Measurements from ENCODE around the gene REV3L. TPM values are rescaled to one million over a fixed set of nuclear protein-coding genes. Genes with fewer than 3 reads are reported as not detected.

REV3L gene, protein sequence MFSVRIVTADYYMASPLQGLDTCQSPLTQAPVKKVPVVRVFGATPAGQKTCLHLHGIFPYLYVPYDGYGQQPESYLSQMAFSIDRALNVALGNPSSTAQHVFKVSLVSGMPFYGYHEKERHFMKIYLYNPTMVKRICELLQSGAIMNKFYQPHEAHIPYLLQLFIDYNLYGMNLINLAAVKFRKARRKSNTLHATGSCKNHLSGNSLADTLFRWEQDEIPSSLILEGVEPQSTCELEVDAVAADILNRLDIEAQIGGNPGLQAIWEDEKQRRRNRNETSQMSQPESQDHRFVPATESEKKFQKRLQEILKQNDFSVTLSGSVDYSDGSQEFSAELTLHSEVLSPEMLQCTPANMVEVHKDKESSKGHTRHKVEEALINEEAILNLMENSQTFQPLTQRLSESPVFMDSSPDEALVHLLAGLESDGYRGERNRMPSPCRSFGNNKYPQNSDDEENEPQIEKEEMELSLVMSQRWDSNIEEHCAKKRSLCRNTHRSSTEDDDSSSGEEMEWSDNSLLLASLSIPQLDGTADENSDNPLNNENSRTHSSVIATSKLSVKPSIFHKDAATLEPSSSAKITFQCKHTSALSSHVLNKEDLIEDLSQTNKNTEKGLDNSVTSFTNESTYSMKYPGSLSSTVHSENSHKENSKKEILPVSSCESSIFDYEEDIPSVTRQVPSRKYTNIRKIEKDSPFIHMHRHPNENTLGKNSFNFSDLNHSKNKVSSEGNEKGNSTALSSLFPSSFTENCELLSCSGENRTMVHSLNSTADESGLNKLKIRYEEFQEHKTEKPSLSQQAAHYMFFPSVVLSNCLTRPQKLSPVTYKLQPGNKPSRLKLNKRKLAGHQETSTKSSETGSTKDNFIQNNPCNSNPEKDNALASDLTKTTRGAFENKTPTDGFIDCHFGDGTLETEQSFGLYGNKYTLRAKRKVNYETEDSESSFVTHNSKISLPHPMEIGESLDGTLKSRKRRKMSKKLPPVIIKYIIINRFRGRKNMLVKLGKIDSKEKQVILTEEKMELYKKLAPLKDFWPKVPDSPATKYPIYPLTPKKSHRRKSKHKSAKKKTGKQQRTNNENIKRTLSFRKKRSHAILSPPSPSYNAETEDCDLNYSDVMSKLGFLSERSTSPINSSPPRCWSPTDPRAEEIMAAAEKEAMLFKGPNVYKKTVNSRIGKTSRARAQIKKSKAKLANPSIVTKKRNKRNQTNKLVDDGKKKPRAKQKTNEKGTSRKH (N-terminal part only)
- 7.3 and 8.6 TPM in 2 replicates for polyA plus RNA-seq (2012; rRNA removed)
- 8.9 and 9.8 TPM in 2 replicates for polyA plus RNA-seq (2012; cell fraction: cytosol; rRNA removed)
- 7.5 and 16.7 TPM in 2 replicates for polyA plus RNA-seq (2012; cell fraction: nucleus; rRNA removed)

DNA sequence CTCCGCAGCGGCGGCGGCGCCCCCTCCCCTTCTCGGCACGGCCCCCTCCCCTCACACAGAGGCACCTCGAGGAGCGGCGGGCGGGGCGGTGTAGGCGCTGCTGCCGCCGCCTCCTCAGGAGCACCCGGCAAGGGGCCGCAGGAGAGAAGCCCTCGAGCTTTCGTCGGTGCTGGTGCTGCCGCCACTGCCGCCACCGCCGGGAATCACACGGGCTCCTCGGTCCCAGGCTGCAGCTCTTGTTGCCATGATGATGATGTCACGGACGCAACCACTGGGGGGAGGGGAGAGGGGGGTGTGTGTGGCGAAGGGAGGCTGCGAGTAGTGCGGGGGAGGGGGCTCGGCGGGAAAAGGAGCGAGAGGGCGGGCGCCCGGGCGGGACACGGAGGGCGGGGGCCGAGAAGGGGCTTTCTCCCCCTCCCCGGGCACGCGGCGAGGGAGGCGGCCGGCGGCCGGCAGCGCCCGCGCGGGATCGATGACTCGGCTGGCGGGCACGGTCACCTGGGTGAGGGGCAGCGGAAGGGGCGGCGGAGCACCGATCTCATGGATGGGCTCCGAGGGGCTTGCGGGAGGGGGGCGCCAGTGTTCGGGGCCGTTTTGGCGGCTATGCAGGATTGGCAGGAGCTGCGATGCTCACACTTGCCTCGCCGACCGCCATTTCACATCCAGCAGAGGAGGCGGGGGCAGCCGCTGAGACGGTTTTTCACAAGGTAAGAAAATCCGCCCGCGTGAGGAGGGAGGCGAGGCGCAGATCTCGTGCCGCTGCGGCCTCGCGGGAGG lies at the start of gene REV3L:
Gene REV3L, minus strand, starts transcription at position 260 of the 777 bp plus-strand sequence. CDS start 330 bp downstream, outside the sequence.
- peak within 1 kb of the TSS; percentile 72 for H2AFZ ChIP-seq (ENCODE audit: low read depth)
- 0% methylated on average over 26 of the region's 84 CpGs for WGBS (ENCODE audit: low lambda C conversion rate)
- TF ChIP-seq, protein P1, sequence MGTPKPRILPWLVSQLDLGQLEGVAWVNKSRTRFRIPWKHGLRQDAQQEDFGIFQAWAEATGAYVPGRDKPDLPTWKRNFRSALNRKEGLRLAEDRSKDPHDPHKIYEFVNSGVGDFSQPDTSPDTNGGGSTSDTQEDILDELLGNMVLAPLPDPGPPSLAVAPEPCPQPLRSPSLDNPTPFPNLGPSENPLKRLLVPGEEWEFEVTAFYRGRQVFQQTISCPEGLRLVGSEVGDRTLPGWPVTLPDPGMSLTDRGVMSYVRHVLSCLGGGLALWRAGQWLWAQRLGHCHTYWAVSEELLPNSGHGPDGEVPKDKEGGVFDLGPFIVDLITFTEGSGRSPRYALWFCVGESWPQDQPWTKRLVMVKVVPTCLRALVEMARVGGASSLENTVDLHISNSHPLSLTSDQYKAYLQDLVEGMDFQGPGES (IDR thresholded peaks at IDR 0.05; ENCODE audit: low read depth, low read length), result no peak
- TF ChIP-seq RFX5 (IDR thresholded peaks at IDR 0.05; ENCODE audit: low read length) (peak; percentile 90), POLR2AphosphoS5 (IDR thresholded peaks at IDR 0.05; ENCODE audit: low read depth, low read length) (peak; percentile 66), FOXM1 (IDR thresholded peaks at IDR 0.05; ENCODE audit: low read depth) (0 out of 2 replicates have a peak, but pooled peaks have one; percentile 34), MEF2A (IDR thresholded peaks at IDR 0.05; ENCODE audit: borderline replicate concordance, low read depth) (0 out of 2 replicates have a peak, but pooled peaks have one; percentile 13), RCOR1 (IDR thresholded peaks at IDR 0.05; ENCODE audit: low read length) (no peak), TCF12 (IDR thresholded peaks at IDR 0.05) (peak; percentile 30)
- TF ChIP-seq, protein P2, sequence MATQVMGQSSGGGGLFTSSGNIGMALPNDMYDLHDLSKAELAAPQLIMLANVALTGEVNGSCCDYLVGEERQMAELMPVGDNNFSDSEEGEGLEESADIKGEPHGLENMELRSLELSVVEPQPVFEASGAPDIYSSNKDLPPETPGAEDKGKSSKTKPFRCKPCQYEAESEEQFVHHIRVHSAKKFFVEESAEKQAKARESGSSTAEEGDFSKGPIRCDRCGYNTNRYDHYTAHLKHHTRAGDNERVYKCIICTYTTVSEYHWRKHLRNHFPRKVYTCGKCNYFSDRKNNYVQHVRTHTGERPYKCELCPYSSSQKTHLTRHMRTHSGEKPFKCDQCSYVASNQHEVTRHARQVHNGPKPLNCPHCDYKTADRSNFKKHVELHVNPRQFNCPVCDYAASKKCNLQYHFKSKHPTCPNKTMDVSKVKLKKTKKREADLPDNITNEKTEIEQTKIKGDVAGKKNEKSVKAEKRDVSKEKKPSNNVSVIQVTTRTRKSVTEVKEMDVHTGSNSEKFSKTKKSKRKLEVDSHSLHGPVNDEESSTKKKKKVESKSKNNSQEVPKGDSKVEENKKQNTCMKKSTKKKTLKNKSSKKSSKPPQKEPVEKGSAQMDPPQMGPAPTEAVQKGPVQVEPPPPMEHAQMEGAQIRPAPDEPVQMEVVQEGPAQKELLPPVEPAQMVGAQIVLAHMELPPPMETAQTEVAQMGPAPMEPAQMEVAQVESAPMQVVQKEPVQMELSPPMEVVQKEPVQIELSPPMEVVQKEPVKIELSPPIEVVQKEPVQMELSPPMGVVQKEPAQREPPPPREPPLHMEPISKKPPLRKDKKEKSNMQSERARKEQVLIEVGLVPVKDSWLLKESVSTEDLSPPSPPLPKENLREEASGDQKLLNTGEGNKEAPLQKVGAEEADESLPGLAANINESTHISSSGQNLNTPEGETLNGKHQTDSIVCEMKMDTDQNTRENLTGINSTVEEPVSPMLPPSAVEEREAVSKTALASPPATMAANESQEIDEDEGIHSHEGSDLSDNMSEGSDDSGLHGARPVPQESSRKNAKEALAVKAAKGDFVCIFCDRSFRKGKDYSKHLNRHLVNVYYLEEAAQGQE (IDR thresholded peaks at IDR 0.05; ENCODE audit: low read depth, low read length), result 0 out of 2 replicates have a peak, but pooled peaks have one; percentile 2
- TF ChIP-seq, protein P3, sequence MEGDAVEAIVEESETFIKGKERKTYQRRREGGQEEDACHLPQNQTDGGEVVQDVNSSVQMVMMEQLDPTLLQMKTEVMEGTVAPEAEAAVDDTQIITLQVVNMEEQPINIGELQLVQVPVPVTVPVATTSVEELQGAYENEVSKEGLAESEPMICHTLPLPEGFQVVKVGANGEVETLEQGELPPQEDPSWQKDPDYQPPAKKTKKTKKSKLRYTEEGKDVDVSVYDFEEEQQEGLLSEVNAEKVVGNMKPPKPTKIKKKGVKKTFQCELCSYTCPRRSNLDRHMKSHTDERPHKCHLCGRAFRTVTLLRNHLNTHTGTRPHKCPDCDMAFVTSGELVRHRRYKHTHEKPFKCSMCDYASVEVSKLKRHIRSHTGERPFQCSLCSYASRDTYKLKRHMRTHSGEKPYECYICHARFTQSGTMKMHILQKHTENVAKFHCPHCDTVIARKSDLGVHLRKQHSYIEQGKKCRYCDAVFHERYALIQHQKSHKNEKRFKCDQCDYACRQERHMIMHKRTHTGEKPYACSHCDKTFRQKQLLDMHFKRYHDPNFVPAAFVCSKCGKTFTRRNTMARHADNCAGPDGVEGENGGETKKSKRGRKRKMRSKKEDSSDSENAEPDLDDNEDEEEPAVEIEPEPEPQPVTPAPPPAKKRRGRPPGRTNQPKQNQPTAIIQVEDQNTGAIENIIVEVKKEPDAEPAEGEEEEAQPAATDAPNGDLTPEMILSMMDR (IDR thresholded peaks at IDR 0.05), result no peak
- TF ChIP-seq, protein P4, sequence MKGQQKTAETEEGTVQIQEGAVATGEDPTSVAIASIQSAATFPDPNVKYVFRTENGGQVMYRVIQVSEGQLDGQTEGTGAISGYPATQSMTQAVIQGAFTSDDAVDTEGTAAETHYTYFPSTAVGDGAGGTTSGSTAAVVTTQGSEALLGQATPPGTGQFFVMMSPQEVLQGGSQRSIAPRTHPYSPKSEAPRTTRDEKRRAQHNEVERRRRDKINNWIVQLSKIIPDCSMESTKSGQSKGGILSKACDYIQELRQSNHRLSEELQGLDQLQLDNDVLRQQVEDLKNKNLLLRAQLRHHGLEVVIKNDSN (IDR thresholded peaks at IDR 0.05; ENCODE audit: borderline replicate concordance, low read depth), result peak; percentile 69; the same call in 1 of the 2 replicates
- TF ChIP-seq, protein P5, sequence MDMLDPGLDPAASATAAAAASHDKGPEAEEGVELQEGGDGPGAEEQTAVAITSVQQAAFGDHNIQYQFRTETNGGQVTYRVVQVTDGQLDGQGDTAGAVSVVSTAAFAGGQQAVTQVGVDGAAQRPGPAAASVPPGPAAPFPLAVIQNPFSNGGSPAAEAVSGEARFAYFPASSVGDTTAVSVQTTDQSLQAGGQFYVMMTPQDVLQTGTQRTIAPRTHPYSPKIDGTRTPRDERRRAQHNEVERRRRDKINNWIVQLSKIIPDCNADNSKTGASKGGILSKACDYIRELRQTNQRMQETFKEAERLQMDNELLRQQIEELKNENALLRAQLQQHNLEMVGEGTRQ (IDR thresholded peaks at IDR 0.05; ENCODE audit: borderline replicate concordance, low read depth, low read length), result no peak
- TF ChIP-seq, protein P6, sequence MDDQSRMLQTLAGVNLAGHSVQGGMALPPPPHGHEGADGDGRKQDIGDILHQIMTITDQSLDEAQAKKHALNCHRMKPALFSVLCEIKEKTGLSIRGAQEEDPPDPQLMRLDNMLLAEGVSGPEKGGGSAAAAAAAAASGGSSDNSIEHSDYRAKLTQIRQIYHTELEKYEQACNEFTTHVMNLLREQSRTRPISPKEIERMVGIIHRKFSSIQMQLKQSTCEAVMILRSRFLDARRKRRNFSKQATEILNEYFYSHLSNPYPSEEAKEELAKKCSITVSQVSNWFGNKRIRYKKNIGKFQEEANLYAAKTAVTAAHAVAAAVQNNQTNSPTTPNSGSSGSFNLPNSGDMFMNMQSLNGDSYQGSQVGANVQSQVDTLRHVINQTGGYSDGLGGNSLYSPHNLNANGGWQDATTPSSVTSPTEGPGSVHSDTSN (IDR thresholded peaks at IDR 0.05), result no peak

More for the DNA sequence above, at the start of gene REV3L:
- peaks cover 12% of the 10 kb centered on the region; the same call in 1 of the 2 replicates for H4K20me1 ChIP-seq (ENCODE audit: insufficient read depth)
- peak within 1 kb of the TSS; percentile 92 to 94 for H3K27ac ChIP-seq (ENCODE audit: low read depth in 2 of 2, low read length in 1 of 2)
- H3K4me3 ChIP-seq (ENCODE audit: low read depth in 2 of 2, low read length in 1 of 2), result peak within 1 kb of the TSS; percentile 81 to 89
- H3K36me3 ChIP-seq (replicated peaks in 1 of 2; ENCODE audit: control insufficient read depth in 1 of 2, insufficient read depth in 2 of 2, low read length in 1 of 2), result peaks cover 2 to 6% of the 10 kb centered on the region in 2 experiments
- CTCF ChIA-PET, result interaction anchor here (0.9 to 1.8 kb wide), 3 partner anchors 36 to 159 kb away, joined by 3 read pairs; no protein-coding TSS in a partner anchor
- no peaks in the 10 kb centered on the region; the same call in 1 of the 2 replicates for H3K9me3 ChIP-seq
- POLR2A ChIA-PET, result interaction anchor here (0.5 to 2.7 kb wide), 12 partner anchors 20 to 559 kb away, joined by 3 to 9 read pairs (median 4); a partner anchor contains a TSS
- no peaks in the 10 kb centered on the region for H3K9me2 ChIP-seq
- peaks cover 34% of the 10 kb centered on the region for H3F3A ChIP-seq (replicated peaks; ENCODE audit: insufficient read depth)
- H3K79me2 ChIP-seq (ENCODE audit: insufficient read depth), result peaks cover 77% of the 10 kb centered on the region
- H3K4me2 ChIP-seq, result peak within 1 kb of the TSS; percentile 72
- peak within 1 kb of the TSS; percentile 78 for H3K9ac ChIP-seq
- peaks cover 18 to 26% of the 10 kb centered on the region in 2 experiments; a peak in 3 of 4 replicates for H3K4me1 ChIP-seq (ENCODE audit: control insufficient read depth in 1 of 2, insufficient read depth in 2 of 2, low read depth in 1 of 2, low read length in 1 of 2)
- no peaks in the 10 kb centered on the region for H3K27me3 ChIP-seq (ENCODE audit: insufficient read depth)
- peak; percentile 91 for DNase-seq
